ENCODE results near the gene SLC4A11. TPM values are rescaled to one million over a fixed set of nuclear protein-coding genes. Genes with fewer than 3 reads are reported as not detected.

SLC4A11 gene
- total RNA-seq, 1 experiment from 2014 or later, result 1.1 TPM

DNA sequence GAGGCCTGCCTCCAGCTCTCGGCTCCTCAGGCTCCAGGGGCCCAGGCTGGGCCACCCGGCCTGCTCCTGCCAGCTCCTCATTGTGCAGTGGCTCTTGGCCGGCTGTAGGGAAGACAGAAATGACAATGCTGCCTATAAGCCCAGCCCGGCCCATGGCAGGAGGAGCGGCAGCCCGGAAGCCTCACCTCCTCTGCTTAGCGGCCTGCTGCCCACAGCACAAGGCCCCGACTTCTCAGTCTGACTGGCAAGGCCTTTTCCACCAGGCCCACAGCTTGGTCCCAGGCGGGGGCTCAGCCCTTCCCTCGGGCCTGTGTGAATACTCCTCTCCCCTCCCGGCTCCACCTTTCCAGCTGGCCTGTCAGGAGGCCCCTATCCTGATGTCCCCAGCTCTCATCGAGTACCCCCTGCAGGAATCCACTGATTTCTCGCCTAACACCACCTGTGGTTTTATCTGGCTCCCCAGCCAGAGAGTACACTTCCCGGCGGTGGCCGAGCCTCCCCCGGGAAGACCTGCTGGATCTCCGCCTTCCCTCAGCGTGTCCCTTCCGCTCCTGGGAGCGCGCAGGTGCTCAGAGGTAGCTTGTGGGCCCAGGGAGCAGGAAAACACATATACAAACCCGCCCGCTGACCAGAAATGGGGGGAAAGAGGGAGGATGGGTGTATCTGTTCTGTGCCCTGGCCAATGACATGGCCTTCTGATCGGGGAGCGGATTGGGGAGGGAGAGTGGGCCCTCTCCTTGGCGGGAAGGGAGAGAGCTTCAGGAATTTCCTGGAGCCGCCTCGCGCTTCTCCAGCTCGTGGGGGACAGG lies 35.5 kb downstream of the SLC4A11 start:
- Histone ChIP-seq H3K36me3 (ENCODE audit: insufficient read depth, low read length, poor library complexity, severe bottlenecking) (peaks cover 26% of the 10 kb centered on the region), H3K9me3 (ENCODE audit: low read depth, low read length, poor library complexity, severe bottlenecking) (no peaks in the 10 kb centered on the region), H3K4me1 (ENCODE audit: insufficient read depth, low read length, poor library complexity, severe bottlenecking) (peaks cover 8% of the 10 kb centered on the region), H3K27me3 (replicated peaks; ENCODE audit: insufficient read depth, low read depth, low read length, poor library complexity) (no peaks in the 10 kb centered on the region), H3K27ac (ENCODE audit: low read depth, low read length, poor library complexity, severe bottlenecking) (peak overlapping the region; percentile 87), H3K4me3 (ENCODE audit: low read depth, low read length, poor library complexity, severe bottlenecking) (peak overlapping the region; percentile 71)
- intact Hi-C loops (cut with micrococcal nuclease; ENCODE audit: unreplicated experiment), result no loop called here
- BruUV-seq (replicated peaks), result no TSS peak
- no peak for TF ChIP-seq EZH2 (IDR thresholded peaks at IDR 0.05; ENCODE audit: borderline replicate concordance, low read depth, low read length, poor library complexity, severe bottlenecking)
- TF ChIP-seq, protein P1, sequence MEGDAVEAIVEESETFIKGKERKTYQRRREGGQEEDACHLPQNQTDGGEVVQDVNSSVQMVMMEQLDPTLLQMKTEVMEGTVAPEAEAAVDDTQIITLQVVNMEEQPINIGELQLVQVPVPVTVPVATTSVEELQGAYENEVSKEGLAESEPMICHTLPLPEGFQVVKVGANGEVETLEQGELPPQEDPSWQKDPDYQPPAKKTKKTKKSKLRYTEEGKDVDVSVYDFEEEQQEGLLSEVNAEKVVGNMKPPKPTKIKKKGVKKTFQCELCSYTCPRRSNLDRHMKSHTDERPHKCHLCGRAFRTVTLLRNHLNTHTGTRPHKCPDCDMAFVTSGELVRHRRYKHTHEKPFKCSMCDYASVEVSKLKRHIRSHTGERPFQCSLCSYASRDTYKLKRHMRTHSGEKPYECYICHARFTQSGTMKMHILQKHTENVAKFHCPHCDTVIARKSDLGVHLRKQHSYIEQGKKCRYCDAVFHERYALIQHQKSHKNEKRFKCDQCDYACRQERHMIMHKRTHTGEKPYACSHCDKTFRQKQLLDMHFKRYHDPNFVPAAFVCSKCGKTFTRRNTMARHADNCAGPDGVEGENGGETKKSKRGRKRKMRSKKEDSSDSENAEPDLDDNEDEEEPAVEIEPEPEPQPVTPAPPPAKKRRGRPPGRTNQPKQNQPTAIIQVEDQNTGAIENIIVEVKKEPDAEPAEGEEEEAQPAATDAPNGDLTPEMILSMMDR (conservative IDR thresholded peaks at IDR 0.05; ENCODE audit: low read depth, low read length), result no peak
- POLR2A ChIA-PET (ENCODE audit: low non-redundant PET), result no interaction called here
- DNase-seq (ENCODE audit: low spot score), result peak; percentile 39
- CTCF ChIA-PET, result interaction anchor here (0.6 kb wide), 1 partner anchor 150 kb away, joined by 7 read pairs; no protein-coding TSS in a partner anchor

GRCh38 chr20:3202965-3203314 lies 36.0 kb downstream of the SLC4A11 start:
- CTCF ChIA-PET, result no interaction called here
- H3K9me3 ChIP-seq (ENCODE audit: low read depth, low read length, poor library complexity, severe bottlenecking), result no peaks in the 10 kb centered on the region
- no peak for TF ChIP-seq EZH2 (IDR thresholded peaks at IDR 0.05; ENCODE audit: borderline replicate concordance, low read depth, low read length, poor library complexity, severe bottlenecking)
- TF ChIP-seq, protein P1 (conservative IDR thresholded peaks at IDR 0.05; ENCODE audit: low read depth, low read length), result no peak
- H3K36me3 ChIP-seq (ENCODE audit: insufficient read depth, low read length, poor library complexity, severe bottlenecking), result peaks cover 26% of the 10 kb centered on the region
- DNase-seq (ENCODE audit: low spot score), result no peak
- no TSS peak for BruUV-seq (replicated peaks)
- H3K27me3 ChIP-seq (replicated peaks; ENCODE audit: insufficient read depth, low read depth, low read length, poor library complexity), result no peaks in the 10 kb centered on the region
- POLR2A ChIA-PET (ENCODE audit: low non-redundant PET), result no interaction called here
- H3K27ac ChIP-seq (ENCODE audit: low read depth, low read length, poor library complexity, severe bottlenecking), result peak overlapping the region; percentile 87
- intact Hi-C loops (cut with micrococcal nuclease; ENCODE audit: unreplicated experiment), result no loop called here
- peaks cover 8% of the 10 kb centered on the region for H3K4me1 ChIP-seq (ENCODE audit: insufficient read depth, low read length, poor library complexity, severe bottlenecking)
- peak overlapping the region; percentile 71 for H3K4me3 ChIP-seq (ENCODE audit: low read depth, low read length, poor library complexity, severe bottlenecking)

- peaks cover 41% of the 10 kb centered on the region for H3K36me3 ChIP-seq (ENCODE audit: insufficient read depth, low read length, poor library complexity, severe bottlenecking)
- no peak overlapping the region for H3K4me3 ChIP-seq (ENCODE audit: low read depth, low read length, poor library complexity, severe bottlenecking)
- POLR2A ChIA-PET (ENCODE audit: low non-redundant PET), result no interaction called here
- H3K27me3 ChIP-seq (replicated peaks; ENCODE audit: insufficient read depth, low read depth, low read length, poor library complexity), result no peaks in the 10 kb centered on the region
- no peak overlapping the region for H3K27ac ChIP-seq (ENCODE audit: low read depth, low read length, poor library complexity, severe bottlenecking)
- peaks cover 8% of the 10 kb centered on the region for H3K4me1 ChIP-seq (ENCODE audit: insufficient read depth, low read length, poor library complexity, severe bottlenecking)
- no TSS peak for BruUV-seq (replicated peaks)
- CTCF ChIA-PET, result no interaction called here
- intact Hi-C loops (cut with micrococcal nuclease; ENCODE audit: unreplicated experiment), result no loop called here
- no peaks in the 10 kb centered on the region for H3K9me3 ChIP-seq (ENCODE audit: low read depth, low read length, poor library complexity, severe bottlenecking)
- no peak for TF ChIP-seq EZH2 (IDR thresholded peaks at IDR 0.05; ENCODE audit: borderline replicate concordance, low read depth, low read length, poor library complexity, severe bottlenecking)
- TF ChIP-seq, protein P1 (conservative IDR thresholded peaks at IDR 0.05; ENCODE audit: low read depth, low read length), result no peak
- no peak for DNase-seq (ENCODE audit: low spot score)
These were observed 38.8 kb downstream of the SLC4A11 start for GRCh38 chr20:3199976-3200755.

Measured in A673 (cell line).